OCI-LY7 (cell line): Measurements from ENCODE around the gene LSAMP.

ENCODE experiments used
- EZH2phosphoT487 ChIP-seq: fragments of 200-600 bp; sonication (generic); IDR thresholded peaks from 2 replicates; pipeline ENCODE4 v1.6.1; 2018; ENCODE audit warnings: low read depth, borderline replicate concordance, mild to moderate bottlenecking, mixed run types, antibody characterized with exemption, low read length, moderate library complexity, mixed read lengths
- TF ChIP-seq, protein P1 (sequence below): fragments of 200-600 bp; sonication (generic); conservative IDR thresholded peaks from 2 replicates; pipeline ENCODE4 v1.5.1; 2014; ENCODE audit warnings: mild to moderate bottlenecking, antibody characterized with exemption, low read length, moderate library complexity, mixed read lengths

DNA sequence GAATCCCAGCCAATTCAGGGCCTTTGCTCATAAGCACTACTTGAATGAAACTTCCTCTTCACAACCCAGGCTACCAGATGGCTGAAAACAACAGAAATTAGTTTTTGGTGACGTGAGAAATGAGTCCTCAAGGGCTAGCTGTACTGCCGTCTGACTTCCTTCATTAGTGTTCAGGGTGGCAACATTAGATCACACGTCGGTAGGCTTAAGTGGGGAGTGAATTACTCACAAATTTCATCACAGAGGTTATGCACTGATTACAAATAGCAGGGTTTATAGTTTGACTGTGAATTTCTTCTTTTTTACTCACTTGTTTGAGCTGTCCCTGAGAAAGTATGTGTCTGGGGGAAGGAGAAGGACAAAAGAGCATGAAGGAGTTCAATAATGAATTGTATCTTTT is 424.8 kb downstream of the LSAMP start:
- TF ChIP-seq, protein P1, sequence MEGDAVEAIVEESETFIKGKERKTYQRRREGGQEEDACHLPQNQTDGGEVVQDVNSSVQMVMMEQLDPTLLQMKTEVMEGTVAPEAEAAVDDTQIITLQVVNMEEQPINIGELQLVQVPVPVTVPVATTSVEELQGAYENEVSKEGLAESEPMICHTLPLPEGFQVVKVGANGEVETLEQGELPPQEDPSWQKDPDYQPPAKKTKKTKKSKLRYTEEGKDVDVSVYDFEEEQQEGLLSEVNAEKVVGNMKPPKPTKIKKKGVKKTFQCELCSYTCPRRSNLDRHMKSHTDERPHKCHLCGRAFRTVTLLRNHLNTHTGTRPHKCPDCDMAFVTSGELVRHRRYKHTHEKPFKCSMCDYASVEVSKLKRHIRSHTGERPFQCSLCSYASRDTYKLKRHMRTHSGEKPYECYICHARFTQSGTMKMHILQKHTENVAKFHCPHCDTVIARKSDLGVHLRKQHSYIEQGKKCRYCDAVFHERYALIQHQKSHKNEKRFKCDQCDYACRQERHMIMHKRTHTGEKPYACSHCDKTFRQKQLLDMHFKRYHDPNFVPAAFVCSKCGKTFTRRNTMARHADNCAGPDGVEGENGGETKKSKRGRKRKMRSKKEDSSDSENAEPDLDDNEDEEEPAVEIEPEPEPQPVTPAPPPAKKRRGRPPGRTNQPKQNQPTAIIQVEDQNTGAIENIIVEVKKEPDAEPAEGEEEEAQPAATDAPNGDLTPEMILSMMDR, result no peak
- TF ChIP-seq EZH2phosphoT487, result no peak
